ENCODE results near the gene GRM1.

GRM1 gene

DNA sequence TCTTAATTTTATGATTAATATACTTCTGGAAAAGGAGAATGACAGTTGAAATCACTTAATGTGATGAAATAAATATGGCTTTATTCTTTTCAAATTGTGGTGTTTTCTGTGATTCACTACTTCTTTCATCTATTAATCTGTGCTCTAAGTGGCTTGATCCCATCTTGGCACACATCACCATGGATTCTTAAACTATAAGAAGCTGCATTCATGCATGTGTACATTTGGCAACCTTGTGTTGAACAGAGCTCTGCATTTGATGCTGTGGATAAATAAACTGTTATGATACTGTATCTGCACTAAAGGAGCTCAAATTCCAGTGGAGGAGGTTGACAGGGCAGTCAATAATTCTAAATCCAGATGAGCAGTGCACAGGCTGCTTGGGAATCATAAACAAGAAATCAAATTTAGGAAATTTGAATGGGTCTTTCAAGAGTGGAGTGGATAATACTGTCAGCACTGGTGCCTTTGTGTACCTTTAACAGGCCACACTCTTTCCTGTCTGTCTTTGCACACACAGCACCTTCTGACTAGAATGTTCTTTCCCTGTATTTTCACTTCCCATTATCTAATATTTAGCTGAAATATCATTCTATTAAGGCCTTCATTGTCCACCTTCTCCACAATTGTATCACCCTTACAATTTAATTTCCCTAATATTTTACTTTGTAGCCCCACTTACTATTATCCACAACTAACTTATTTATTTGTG is 252.9 kb downstream of the GRM1 start:
- no peak for DNase-seq

DNA sequence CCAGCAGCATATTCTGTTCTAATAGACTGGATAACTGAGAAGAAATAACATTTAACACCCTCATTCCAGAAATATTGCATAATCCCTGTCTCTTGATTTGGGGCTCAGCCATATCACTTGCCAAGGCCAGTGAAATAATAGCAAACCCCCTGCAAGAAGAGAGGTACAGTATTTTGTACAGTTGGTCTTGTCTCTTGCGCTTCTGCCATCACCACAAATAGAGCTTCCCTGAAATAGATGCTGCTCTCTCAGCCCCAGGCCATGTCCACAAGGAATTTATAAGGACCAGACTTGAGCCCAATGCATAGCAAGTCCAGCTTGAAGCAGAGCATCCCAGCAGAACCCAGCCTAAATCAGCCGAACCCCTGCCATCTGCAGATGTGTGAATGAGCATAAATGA is 254.0 kb downstream of the GRM1 start:
- no peak for DNase-seq

- DNase-seq = no peak
Observed at GRCh38 chr6:146284311-146284710, 255.4 kb downstream of the GRM1 start.

DNA sequence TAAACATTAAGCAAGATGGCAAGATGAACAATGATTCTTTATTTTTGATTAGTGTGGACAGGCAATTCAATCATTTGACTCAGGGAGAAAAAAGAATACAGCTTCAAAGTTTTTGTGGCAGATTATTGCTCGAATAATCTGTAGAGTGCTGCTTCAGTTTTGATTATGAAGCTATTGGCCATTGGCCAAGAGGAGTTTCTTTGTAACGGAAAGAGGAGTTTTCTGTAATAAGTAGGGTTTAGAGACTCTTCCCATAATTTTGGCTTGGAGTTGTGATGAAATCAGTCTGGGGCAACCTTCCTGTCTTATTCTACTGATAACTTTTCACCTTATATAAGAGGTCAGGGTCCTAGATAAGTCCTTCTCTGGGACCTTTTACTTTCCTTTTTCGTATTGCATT is 258.1 kb downstream of the GRM1 start:
- no peak for DNase-seq

DNA sequence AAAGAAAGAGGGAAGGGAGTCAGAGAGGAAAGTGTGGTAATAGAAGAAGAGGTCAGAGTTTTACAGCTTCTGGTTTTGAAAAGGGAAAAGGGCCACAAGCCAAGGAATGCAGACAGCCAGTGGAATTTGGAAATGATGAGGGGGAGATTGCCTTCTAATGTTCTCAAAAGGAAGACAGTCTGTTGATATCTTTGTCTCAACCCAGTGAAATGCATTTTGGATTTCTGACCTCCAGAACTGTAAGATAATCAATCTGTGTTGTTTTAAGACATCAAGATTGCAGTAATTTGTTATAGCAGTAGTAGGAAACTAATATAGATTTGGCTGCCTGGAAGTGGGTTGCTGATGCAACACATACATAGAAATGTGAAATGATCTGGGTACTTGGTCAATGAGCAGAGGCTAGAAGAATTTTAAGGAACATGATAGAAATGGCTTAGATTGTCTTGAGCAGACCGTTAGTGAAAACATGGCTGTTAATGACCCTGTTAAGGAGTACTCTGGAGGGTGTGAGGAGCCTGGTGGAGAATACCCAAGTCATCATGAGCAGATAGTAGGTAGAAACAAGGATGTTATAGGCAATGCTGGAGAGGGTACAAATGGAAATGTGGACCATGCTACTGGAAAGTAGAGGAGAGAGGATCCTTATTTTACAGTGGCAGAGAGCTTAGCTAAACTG is 259.0 kb downstream of the GRM1 start:
- no peak for DNase-seq

- no peak for DNase-seq
Observed at GRCh38 chr6:146289816-146290588, 261.1 kb downstream of the GRM1 start.

- DNase-seq = no peak
Observed at GRCh38 chr6:146290589-146290901, 261.7 kb downstream of the GRM1 start.

- no peak for DNase-seq
Observed at GRCh38 chr6:146292506-146292905, 263.6 kb downstream of the GRM1 start.

DNA sequence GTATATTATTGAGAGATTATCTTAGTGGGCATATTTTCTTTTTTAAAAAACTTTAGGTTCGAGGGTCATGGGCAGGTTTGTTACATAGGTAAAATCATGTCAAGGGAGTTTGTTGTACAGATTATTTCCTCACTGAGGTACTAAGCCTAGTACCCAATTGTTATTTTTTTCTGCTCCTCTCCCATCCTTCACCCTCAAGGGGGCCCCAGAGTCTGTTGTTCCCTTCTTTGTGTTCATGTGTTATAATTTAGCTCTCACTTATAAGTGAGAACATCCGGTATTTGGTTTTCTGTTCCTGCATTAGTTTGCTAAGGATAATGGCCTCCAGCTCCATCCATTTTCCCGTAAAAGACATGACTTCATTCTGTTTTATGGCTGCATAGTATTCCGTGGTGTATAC is 266.8 kb downstream of the GRM1 start:
- DNase-seq = no peak

DNA sequence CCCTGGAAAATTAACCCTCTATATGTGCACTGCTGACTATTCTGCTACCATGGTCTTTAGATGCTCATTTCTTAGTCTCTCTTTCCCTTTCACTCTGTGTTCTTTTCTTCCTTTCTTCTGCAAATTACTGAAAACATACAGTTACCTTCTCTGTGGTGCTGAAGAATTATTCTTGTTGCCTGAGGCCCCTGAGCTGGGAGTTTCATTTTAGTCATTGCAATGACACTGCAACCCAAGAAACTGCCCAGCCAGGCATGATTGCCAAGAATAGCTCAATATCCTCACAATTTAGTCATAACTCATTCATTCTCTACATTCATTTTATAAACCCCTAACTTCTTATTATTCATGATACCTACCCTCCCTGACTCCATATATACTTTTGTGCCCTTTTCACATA is 269.0 kb downstream of the GRM1 start:
- no peak for DNase-seq

DNA sequence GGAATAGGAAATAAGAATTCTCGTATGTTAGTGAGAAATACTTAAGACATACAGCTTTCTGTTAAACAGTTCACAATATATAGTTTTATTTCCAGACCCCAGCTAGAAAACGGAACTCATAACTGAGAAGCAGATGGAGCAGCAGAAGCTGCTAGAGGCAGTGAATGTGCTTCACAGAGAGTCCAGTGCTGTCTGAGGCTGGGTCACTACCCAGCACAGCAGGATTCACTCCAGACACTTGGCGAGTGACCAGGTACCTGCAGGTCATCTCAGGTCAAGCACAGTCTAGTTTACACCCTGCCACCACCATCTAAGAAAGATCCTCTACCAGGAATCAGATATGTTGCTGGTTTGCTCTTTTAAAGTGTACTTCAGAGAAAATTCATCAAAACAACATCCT is 271.7 kb downstream of the GRM1 start:
- DNase-seq = no peak

DNA sequence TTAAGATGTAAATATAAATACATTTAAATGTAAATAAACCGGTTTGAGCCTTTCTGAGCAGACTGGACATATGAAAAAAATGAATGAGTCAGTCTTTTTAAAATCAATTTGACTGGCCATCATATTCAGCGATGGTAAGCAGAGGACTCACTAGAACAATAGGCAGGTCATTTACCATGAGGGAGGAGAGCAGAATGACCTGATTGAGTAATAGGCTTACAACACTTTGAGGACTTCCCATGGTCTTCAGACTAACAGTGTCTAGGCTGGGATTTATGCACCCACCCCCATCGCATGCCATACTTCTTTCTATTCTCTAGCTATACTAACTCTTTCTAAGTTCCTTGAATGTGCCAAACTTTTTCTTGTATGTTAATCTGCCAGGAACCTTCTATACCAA is 272.9 kb downstream of the GRM1 start:
- no peak for DNase-seq

DNA sequence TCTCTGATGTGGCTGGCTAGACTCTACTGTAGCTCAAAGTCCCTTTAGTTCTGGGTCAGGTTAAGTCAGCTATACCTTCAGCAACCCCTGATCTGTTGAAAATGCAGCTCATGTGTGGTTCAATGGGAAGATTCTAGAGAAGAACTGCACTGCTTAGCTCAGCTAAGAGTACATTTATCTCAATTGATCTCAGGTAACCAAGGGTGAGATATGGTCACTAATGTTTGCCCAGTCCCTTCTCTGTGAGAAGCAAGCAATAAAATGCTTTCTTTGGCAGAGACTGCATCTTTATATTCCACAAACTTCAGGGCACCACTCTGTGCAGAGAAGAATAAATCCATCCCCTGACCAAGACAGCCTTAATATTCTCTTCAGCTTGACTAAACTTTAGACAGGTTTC is 274.1 kb downstream of the GRM1 start:
- no peak for DNase-seq

DNA sequence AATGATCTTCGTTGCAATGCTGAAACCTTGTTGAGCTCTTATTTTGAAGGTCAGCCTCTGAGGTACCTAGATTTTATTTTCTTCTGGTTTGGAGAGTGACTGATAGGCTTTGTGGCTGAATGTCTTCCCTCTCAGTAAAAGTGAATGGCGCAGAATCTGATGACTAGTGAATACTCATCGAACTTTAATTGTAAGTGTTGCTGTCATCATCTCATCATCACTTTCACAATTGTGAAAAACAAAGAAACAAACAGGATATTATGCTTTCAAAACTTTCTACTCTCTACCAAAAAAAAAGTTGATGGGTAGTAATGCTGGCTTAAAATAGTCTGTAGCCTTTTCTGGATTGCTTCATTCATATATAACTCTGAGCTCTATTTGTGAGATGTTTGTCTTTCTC is 275.3 kb downstream of the GRM1 start:
- no peak for DNase-seq

DNA sequence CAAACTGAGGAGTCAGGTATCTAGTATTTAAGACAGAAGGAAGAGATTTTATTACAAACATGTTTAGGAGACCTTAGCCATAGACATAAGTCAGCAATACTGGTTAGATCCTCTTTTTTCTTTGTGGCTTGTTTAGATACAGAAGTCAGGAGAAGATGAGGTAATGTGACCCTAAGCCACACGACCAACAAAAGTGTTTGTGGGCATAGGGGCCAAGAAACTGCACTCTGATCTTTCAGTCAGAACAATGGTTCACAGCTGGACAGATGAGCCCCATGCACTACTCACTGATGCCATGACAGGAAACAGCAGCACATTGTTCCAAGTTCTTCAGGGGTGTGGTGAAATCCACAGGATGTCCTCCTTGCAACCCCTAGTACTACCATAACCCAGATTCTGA is 276.2 kb downstream of the GRM1 start:
- no peak for DNase-seq

DNA sequence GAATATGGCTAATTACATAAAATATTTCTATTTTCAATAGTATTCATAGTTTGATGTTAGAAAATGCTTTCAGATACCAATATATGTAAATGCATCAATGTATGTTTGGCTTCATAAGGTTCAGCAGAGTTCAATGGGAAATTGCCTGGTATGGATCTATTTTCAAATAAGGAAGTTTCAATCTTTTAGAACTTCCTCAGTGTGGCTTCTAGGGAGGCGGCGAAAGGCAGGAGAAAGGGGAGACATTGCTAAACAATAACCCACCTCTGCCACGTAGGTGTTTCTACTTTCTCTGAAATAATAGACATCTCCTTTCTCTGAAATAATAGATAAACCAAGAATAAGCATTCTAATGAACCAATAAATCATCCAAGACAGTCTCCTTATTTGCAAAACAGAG is 277.1 kb downstream of the GRM1 start:
- no peak for DNase-seq

- DNase-seq = no peak
Observed at GRCh38 chr6:146310628-146311027, 281.8 kb downstream of the GRM1 start.

DNA sequence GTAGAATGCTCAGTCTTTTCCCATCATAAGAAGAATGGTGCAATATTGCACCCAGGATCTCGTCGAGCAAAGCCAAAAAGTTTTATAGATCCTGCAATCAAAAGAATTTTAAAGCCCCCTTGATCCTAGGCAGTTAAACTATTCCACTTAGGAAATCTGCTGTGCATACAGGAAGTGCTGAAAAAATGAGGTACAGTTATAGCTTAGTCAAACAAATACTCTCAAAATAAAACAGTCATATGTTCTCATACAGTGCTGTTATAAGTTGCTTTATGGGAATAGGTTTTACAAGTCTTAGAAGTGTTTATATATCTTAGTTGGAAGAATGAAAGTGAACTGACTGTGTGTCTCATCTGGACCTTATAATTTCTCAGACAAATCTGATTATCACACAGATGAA is 282.2 kb downstream of the GRM1 start:
- no peak for DNase-seq

- DNase-seq = no peak
Observed at GRCh38 chr6:146312608-146313007, 283.7 kb downstream of the GRM1 start.

GRCh38 chr6:146315381-146316174 is 286.7 kb downstream of the GRM1 start:
- no peak for DNase-seq

- no peak for DNase-seq
Observed at GRCh38 chr6:146316175-146316495, 287.3 kb downstream of the GRM1 start.

DNA sequence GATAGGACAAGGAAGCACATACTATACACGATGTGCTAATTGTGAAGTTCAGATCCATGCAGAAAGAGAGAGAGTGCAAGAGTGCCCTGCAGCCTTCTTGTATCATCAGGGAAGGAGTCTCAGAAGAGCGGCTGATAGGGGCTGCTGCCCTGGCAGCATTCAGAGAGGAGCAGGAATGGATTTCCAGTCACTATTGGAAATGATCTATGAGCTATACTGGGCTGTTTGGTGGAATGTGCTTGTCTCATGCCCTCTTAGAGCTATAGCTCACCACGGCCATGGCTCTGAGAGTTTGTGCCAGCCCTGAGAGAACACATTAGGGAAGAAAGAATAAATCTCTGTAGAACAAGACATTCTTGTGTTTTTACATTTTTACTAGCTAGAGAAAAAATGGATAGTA is 302.2 kb downstream of the GRM1 start:
- DNase-seq = no peak

- no peak for DNase-seq
Observed at GRCh38 chr6:146335336-146335735, 306.5 kb downstream of the GRM1 start.

DNA sequence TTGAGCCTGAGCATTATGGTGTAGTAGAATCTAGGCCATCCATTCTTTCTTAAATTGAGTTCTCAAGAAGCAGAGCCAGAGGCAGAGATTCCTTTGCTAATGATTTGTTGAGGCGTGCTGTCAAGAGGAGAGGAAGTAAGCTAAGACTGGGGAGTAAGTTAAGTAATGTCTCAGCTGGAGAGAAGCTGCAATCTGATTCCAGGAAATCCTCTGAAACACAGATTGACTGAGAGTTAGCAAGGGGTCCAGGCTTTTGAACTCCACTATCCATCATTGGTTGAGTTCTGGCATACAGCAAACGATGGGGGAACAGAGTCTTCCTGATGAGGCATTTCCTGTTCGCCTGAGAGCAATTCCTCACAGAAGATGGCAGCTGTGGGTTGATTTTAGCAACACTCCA is 307.3 kb downstream of the GRM1 start:
- DNase-seq = no peak
